OCI-LY7 (cell line): Measurements from ENCODE around the gene SMYD1. TPM values are rescaled to one million over a fixed set of nuclear protein-coding genes. Genes with fewer than 3 reads are reported as not detected.

Source experiments
- BruUV-seq: library from RNA; stranded (reverse); fragments of 400-500 nt; replicated peaks from 2 replicates; lab custom pipeline; 2021; lab: Mats Ljungman, UMichigan
- CTCF ChIA-PET: fragments of 300-600 bp; sonication (Branson Sonifier 250); formaldehyde crosslinking; loops from one replicate; lab custom pipeline; 2022; ENCODE audit warnings: antibody characterized with exemption; ENCODE audit not compliant: unreplicated experiment; lab: Charles Lee
- POLR2A ChIA-PET: fragments of 300-600 bp; sonication (Branson Sonifier 250); formaldehyde crosslinking; loops from one replicate; lab custom pipeline; 2022; ENCODE audit warnings: antibody characterized with exemption; lab: Charles Lee
- DNase-seq: peaks from one replicate; pipeline ENCODE4 v3.0.0-alpha.2; 2015; ENCODE audit warnings: low spot score
- H2AFZ ChIP-seq: fragments of 200-600 bp; sonication (generic), shearing (Covaris generic); 2 replicates; pipeline ENCODE4 v1.6.1; 2014; ENCODE audit warnings: mild to moderate bottlenecking, antibody characterized with exemption, low read length, moderate library complexity
- H3K27ac ChIP-seq: fragments of 200-600 bp; sonication (generic); 2 replicates; pipeline ENCODE4 v1.5.1; 2014; ENCODE audit warnings: mixed run types, low read depth, mild to moderate bottlenecking, moderate library complexity, low read length, inconsistent platforms; ENCODE audit not compliant: poor library complexity, severe bottlenecking
- H3K36me3 ChIP-seq: fragments of 200-600 bp; sonication (generic); 2 replicates; pipeline ENCODE4 v1.6.1; 2014; ENCODE audit warnings: mild to moderate bottlenecking, antibody characterized with exemption, low read length, moderate library complexity, mixed read lengths; ENCODE audit not compliant: insufficient read depth
- H3K4me1 ChIP-seq: fragments of 200-600 bp; sonication (generic); 2 replicates; pipeline ENCODE4 v1.5.1; 2014; ENCODE audit warnings: mild to moderate bottlenecking, low read length; ENCODE audit not compliant: insufficient read depth, poor library complexity, severe bottlenecking
- H3K4me2 ChIP-seq: fragments of 200-600 bp; sonication (generic); 2 replicates; pipeline ENCODE4 v1.6.1; 2014; ENCODE audit warnings: mild to moderate bottlenecking, low read length
- H3K4me3 ChIP-seq: fragments of 200-600 bp; sonication (generic); 2 replicates; pipeline ENCODE4 v1.5.1; 2014; ENCODE audit warnings: mild to moderate bottlenecking, low read depth, low read length; ENCODE audit not compliant: poor library complexity, severe bottlenecking
- H3K79me2 ChIP-seq: fragments of 200-600 bp; sonication (generic); 2 replicates; pipeline ENCODE4 v1.6.1; 2016; ENCODE audit warnings: low read depth, mild to moderate bottlenecking, low read length, moderate library complexity, mixed read lengths; ENCODE audit not compliant: insufficient read depth
- H3K9me2 ChIP-seq: fragments of 200-600 bp; sonication (generic); 2 replicates; pipeline ENCODE4 v1.6.1; 2016; ENCODE audit warnings: mild to moderate bottlenecking, low read length, mixed read lengths; ENCODE audit not compliant: insufficient read depth
- H3K9me3 ChIP-seq: fragments of 200-600 bp; sonication (generic); 2 replicates; pipeline ENCODE4 v1.6.1; 2014; ENCODE audit warnings: mild to moderate bottlenecking, mixed run types, low read length, mixed read lengths
- H4K20me1 ChIP-seq: fragments of 200-600 bp; sonication (generic); 2 replicates; pipeline ENCODE4 v1.6.1; 2014; ENCODE audit warnings: mild to moderate bottlenecking, antibody characterized with exemption, low read length, moderate library complexity, mixed read lengths; ENCODE audit not compliant: insufficient read depth
- EZH2phosphoT487 ChIP-seq: fragments of 200-600 bp; sonication (generic); IDR thresholded peaks from 2 replicates; pipeline ENCODE4 v1.6.1; 2018; ENCODE audit warnings: low read depth, borderline replicate concordance, mild to moderate bottlenecking, mixed run types, antibody characterized with exemption, low read length, moderate library complexity, mixed read lengths
- intact Hi-C: fragments of 100-400 bp; cut with micrococcal nuclease; formaldehyde crosslinking; loops from one replicate; pipeline ENCODE4 v1.10.0; 2022; ENCODE audit not compliant: unreplicated experiment
- total RNA-seq, 2 experiments: library from RNA; depleted of rRNA in 1 of 2; stranded (reverse); fragments of >200 nt in 1 of 2; shearing (Covaris generic) in 1 of 2; gene quantifications; 2 replicates each; pipeline ENCODE4 v1.2.3, GENCODE V29; 2014 to 2022
- TF ChIP-seq, protein P1 (sequence below): fragments of 200-600 bp; sonication (generic); conservative IDR thresholded peaks from 2 replicates; pipeline ENCODE4 v1.5.1; 2014; ENCODE audit warnings: mild to moderate bottlenecking, antibody characterized with exemption, low read length, moderate library complexity, mixed read lengths

SMYD1 gene
- total RNA-seq, 2 experiments from 2014 or later, result not detected

- intact Hi-C loops, result loop anchor here (2.0 kb wide), 1 partner anchor 126 kb away; no protein-coding TSS in a partner anchor
- H2AFZ ChIP-seq, result no peak overlapping the region
- BruUV-seq, result no TSS peak
Observed at GRCh38 chr2:88061295-88061694, 6.3 kb upstream of the SMYD1 start.

GRCh38 chr2:88066543-88066942, 1.1 kb upstream of the SMYD1 start:
- ChIA-PET CTCF (no interaction called here), POLR2A (no interaction called here)
- no peak for DNase-seq
- no peak overlapping the region for H2AFZ ChIP-seq
- no peaks in the 10 kb centered on the region for H3K36me3 ChIP-seq
- H3K9me3 ChIP-seq, result no peaks in the 10 kb centered on the region
- H3K4me1 ChIP-seq, result no peaks in the 10 kb centered on the region
- no peak overlapping the region for H3K27ac ChIP-seq
- H3K4me2 ChIP-seq, result no peak overlapping the region
- no TSS peak for BruUV-seq
- no peak overlapping the region for H3K4me3 ChIP-seq
- intact Hi-C loops, result no loop called here
- H3K9me2 ChIP-seq, result no peaks in the 10 kb centered on the region
- H3K79me2 ChIP-seq, result no peaks in the 10 kb centered on the region
- no peaks in the 10 kb centered on the region for H4K20me1 ChIP-seq
- no peak for TF ChIP-seq EZH2phosphoT487
- TF ChIP-seq, protein P1, sequence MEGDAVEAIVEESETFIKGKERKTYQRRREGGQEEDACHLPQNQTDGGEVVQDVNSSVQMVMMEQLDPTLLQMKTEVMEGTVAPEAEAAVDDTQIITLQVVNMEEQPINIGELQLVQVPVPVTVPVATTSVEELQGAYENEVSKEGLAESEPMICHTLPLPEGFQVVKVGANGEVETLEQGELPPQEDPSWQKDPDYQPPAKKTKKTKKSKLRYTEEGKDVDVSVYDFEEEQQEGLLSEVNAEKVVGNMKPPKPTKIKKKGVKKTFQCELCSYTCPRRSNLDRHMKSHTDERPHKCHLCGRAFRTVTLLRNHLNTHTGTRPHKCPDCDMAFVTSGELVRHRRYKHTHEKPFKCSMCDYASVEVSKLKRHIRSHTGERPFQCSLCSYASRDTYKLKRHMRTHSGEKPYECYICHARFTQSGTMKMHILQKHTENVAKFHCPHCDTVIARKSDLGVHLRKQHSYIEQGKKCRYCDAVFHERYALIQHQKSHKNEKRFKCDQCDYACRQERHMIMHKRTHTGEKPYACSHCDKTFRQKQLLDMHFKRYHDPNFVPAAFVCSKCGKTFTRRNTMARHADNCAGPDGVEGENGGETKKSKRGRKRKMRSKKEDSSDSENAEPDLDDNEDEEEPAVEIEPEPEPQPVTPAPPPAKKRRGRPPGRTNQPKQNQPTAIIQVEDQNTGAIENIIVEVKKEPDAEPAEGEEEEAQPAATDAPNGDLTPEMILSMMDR, result no peak

More at GRCh38 chr2:88061295-88061694, 6.3 kb upstream of the SMYD1 start:
- no peak for DNase-seq
- TF ChIP-seq EZH2phosphoT487, result no peak
- TF ChIP-seq, protein P1, result no peak
- CTCF ChIA-PET, result interaction anchor here (1.3 kb wide), 1 partner anchor 98 kb away, joined by 4 read pairs; no protein-coding TSS in a partner anchor
- Histone ChIP-seq H3K9me2 (no peaks in the 10 kb centered on the region), H3K79me2 (no peaks in the 10 kb centered on the region), H3K4me1 (peaks cover 3% of the 10 kb centered on the region), H3K9me3 (no peaks in the 10 kb centered on the region), H3K36me3 (no peaks in the 10 kb centered on the region), H4K20me1 (no peaks in the 10 kb centered on the region), H3K4me3 (no peak overlapping the region), H3K27ac (no peak overlapping the region), H3K4me2 (no peak overlapping the region)
- POLR2A ChIA-PET, result interaction anchor here (0.8 to 1.3 kb wide), 2 partner anchors 28 to 101 kb away, joined by 3 to 5 read pairs; no protein-coding TSS in a partner anchor

DNA sequence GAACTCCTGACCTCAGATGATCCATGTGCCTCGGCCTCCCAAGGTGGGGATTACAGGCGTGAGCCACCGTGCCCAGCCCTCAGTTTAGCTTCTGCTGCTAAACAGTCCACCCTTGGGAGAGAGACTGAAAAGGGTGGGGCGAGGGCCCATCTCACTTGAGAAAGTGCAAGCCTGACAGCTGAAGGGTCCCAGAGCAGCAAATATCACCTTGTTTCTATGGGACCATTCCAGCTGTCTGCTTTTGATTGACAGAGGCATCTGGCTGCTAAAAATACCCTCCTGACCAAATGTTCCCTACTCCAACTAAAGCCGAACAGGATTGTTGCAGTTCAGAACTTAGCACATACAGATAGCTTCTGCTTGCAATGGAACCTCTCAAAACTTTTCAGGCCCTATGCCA, 436 bp upstream of the SMYD1 start:
- Histone ChIP-seq H3K4me2 (no peak overlapping the region), H3K36me3 (no peaks in the 10 kb centered on the region), H2AFZ (no peak overlapping the region), H4K20me1 (no peaks in the 10 kb centered on the region), H3K4me3 (no peak overlapping the region), H3K79me2 (no peaks in the 10 kb centered on the region), H3K4me1 (no peaks in the 10 kb centered on the region), H3K9me2 (no peaks in the 10 kb centered on the region), H3K9me3 (no peaks in the 10 kb centered on the region), H3K27ac (no peak overlapping the region)
- no TSS peak for BruUV-seq
- CTCF ChIA-PET, result no interaction called here
- POLR2A ChIA-PET, result no interaction called here
- TF ChIP-seq, protein P1, result no peak
- TF ChIP-seq EZH2phosphoT487, result no peak
- DNase-seq, result no peak
- intact Hi-C loops, result no loop called here
